ENCODE data around the gene MESP2.

DNA sequence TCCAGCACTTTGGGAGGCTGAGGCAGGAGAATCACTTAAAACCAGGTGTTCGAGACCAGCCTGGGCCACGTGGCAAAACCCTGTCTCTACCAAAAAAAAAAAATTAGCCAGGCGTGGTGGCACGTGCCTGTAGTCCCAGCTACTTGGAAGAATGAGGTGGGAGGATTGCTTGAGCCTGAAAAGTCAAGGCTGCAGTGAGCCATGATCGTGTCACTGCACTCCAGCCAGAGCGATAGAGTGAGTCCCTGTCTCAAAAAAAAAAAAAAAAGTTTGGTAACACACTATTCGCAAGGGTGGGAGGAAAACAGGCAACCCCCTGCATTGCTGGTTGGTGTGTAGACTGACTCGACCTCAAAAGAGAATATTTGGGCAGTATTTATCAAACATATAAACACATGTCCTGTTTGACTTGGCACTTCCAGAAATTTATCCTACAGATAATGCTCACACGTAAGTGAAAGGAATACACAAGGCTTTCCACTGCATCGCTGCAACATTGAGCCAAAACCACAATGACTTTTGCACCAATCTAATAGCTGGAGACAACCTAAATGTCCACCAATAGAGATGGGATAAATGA is 41.7 kb downstream of the MESP2 start:
- TF ChIP-seq, protein P1, sequence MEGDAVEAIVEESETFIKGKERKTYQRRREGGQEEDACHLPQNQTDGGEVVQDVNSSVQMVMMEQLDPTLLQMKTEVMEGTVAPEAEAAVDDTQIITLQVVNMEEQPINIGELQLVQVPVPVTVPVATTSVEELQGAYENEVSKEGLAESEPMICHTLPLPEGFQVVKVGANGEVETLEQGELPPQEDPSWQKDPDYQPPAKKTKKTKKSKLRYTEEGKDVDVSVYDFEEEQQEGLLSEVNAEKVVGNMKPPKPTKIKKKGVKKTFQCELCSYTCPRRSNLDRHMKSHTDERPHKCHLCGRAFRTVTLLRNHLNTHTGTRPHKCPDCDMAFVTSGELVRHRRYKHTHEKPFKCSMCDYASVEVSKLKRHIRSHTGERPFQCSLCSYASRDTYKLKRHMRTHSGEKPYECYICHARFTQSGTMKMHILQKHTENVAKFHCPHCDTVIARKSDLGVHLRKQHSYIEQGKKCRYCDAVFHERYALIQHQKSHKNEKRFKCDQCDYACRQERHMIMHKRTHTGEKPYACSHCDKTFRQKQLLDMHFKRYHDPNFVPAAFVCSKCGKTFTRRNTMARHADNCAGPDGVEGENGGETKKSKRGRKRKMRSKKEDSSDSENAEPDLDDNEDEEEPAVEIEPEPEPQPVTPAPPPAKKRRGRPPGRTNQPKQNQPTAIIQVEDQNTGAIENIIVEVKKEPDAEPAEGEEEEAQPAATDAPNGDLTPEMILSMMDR (IDR thresholded peaks at IDR 0.05; ENCODE audit: poor library complexity), result no peak
- TF ChIP-seq EZH2phosphoT487 (IDR thresholded peaks at IDR 0.05; ENCODE audit: low read depth, severe bottlenecking, unreplicated experiment), result no peak

Measured in hepatocyte (in vitro differentiated cells).